Measurements from ENCODE around the gene RRH. TPM values are rescaled to one million over a fixed set of nuclear protein-coding genes. Genes with fewer than 3 reads are reported as not detected.

RRH gene
- total and polyA plus RNA-seq, 7 donors = 0.03 to 0.36 (median 0.12) TPM; not detected in 3

DNA sequence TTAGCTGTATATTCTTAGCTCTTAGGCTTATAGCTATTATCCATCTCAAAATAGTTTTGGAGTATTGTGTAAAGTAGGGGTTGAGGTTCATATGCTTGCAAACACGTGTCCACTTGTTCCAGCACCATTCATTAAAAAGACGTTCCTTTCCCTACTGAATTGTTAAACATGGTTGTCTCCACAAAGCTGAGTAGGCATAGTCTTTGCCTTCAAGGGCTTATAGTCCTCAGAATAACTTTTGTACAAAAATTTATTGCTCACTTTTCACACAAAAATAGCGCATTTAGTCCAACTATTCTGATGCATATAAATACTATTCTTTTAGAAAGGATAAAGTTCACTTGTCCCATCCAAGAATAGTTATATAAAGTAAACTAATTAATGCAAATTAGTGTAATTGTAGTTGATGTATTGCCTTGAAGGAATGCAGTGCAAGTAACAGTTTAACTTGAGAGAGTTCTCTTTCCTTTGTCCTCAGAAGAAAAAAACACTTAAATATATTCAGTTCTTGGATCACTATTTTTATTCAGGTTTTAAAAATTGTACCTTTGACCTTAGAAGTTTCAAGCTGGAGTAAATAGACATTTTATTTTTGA is 34.2 kb downstream of the RRH start:
- Histone ChIP-seq H3K4me1 (no peaks in the 10 kb centered on the region), H3K27ac (no peak overlapping the region), H3K4me3 (no peak overlapping the region), H3K27me3 (ENCODE audit: insufficient read depth in 3 of 3, low read length in 2 of 3) (no peaks in the 10 kb centered on the region), H3K9me3 (peaks cover 4% of the 10 kb centered on the region), H3K36me3 (ENCODE audit: insufficient read depth in 1 of 2, low read depth in 1 of 2) (no peaks in the 10 kb centered on the region)
- intact Hi-C loops (cut with DNase I) = no loop called here
- ATAC-seq (no peak), DNase-seq (no peak)
- WGBS, 3 donors = 88 to 95% (median 94%) methylated on average over 3 of the region's 3 CpGs
- TF ChIP-seq, protein P1, sequence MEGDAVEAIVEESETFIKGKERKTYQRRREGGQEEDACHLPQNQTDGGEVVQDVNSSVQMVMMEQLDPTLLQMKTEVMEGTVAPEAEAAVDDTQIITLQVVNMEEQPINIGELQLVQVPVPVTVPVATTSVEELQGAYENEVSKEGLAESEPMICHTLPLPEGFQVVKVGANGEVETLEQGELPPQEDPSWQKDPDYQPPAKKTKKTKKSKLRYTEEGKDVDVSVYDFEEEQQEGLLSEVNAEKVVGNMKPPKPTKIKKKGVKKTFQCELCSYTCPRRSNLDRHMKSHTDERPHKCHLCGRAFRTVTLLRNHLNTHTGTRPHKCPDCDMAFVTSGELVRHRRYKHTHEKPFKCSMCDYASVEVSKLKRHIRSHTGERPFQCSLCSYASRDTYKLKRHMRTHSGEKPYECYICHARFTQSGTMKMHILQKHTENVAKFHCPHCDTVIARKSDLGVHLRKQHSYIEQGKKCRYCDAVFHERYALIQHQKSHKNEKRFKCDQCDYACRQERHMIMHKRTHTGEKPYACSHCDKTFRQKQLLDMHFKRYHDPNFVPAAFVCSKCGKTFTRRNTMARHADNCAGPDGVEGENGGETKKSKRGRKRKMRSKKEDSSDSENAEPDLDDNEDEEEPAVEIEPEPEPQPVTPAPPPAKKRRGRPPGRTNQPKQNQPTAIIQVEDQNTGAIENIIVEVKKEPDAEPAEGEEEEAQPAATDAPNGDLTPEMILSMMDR (IDR thresholded peaks at IDR 0.05) = no peak

DNA sequence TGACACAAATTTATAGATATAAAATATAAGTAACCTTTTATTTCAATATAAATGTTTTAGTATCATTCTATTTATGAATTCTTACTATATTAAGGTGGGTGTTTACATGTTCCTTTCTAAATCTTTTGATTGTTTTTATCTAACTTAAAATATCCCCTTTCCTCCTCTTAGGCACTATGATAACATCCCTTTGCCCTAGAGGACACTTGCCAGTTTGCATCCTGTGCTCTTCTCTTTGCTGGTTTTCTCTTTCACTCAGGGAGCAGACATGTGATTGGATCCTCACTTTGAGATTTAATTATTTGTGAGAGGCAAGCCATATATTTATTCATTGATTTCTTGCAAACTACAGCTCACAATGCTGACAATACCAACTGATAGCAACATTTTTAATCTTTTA is 36.4 kb downstream of the RRH start:
- Histone ChIP-seq H3K36me3 (ENCODE audit: insufficient read depth in 1 of 2, low read depth in 1 of 2) (no peaks in the 10 kb centered on the region), H3K27ac (no peak overlapping the region), H3K9me3 (peaks cover 4% of the 10 kb centered on the region), H3K27me3 (ENCODE audit: insufficient read depth in 3 of 3, low read length in 2 of 3) (no peaks in the 10 kb centered on the region), H3K4me3 (no peak overlapping the region), H3K4me1 (no peaks in the 10 kb centered on the region)
- intact Hi-C loops (cut with DNase I) = no loop called here
- DNase-seq (no peak), ATAC-seq (no peak)
- TF ChIP-seq, protein P1 (IDR thresholded peaks at IDR 0.05) = no peak

DNA sequence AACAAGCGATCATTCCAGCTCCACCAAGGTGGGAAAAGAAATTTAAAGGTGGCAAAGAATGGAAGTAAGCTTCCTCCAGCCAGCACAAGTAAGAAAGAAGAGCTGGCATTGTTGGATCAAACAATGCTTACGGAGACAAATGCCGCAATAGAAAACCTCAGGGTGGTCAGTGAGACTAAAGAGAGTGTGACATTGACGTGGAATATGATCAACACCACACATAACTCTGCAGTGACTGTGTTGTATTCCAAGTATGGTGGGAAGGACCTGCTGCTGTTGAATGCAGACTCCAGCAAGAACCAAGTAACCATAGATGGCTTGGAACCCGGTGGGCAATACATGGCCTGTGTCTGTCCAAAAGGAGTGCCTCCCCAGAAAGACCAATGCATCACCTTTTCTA is 42.3 kb downstream of the RRH start:
- H3K36me3 ChIP-seq (ENCODE audit: insufficient read depth in 1 of 2, low read depth in 1 of 2) = no peaks in the 10 kb centered on the region
- no peaks in the 10 kb centered on the region for H3K27me3 ChIP-seq (ENCODE audit: insufficient read depth in 3 of 3, low read length in 2 of 3)
- 95 to 98% (median 95%) methylated on average over 5 of the region's 5 CpGs for WGBS, 3 donors

DNA sequence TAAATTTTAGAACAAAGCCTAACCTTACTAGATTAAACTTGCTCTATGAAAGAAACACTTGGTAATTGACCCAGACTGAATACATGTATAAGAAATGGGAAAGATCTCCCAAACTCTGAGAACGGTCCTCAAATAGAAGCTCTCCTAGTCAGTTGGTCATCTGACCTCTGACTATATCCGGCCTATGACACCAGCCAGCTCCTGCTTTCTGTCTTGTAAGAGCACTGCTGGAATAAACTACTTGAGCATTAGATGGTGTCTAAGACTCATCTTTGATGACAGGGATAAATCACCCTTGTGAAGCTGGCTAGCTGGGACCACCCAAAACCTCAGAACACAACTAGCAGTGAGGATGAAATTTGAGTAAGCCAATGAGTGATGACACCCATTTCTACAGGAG is 44.3 kb downstream of the RRH start:
- H3K4me3 ChIP-seq = no peak overlapping the region
- peak in 3 of 4 donors; percentile 44 to 57 (median 56) for ATAC-seq
- no peak overlapping the region for H3K27ac ChIP-seq
- H3K27me3 ChIP-seq (ENCODE audit: insufficient read depth in 3 of 3, low read length in 2 of 3) = no peaks in the 10 kb centered on the region
- no peak for DNase-seq
- H3K36me3 ChIP-seq (ENCODE audit: insufficient read depth in 1 of 2, low read depth in 1 of 2) = no peaks in the 10 kb centered on the region
- no peaks in the 10 kb centered on the region for H3K9me3 ChIP-seq
- intact Hi-C loops (cut with DNase I) = no loop called here
- TF ChIP-seq, protein P1 (IDR thresholded peaks at IDR 0.05) = no peak
- 64 to 88% (median 72%) methylated on average over 2 of the region's 2 CpGs for WGBS, 3 donors
- H3K4me1 ChIP-seq = peaks cover under 1% of the 10 kb centered on the region

More for the DNA sequence above, 42.3 kb downstream of the RRH start:
- Histone ChIP-seq H3K4me1 (no peaks in the 10 kb centered on the region), H3K27ac (no peak overlapping the region), H3K9me3 (no peaks in the 10 kb centered on the region), H3K4me3 (no peak overlapping the region)
- no peak for DNase-seq
- ATAC-seq = no peak
- TF ChIP-seq, protein P1 (IDR thresholded peaks at IDR 0.05) = no peak
- intact Hi-C loops (cut with DNase I) = no loop called here
